Testis (tissue), 3 donors: ENCODE measurements around the gene COX19. TPM values are rescaled to one million over a fixed set of nuclear protein-coding genes. Genes with fewer than 3 reads are reported as not detected.

ENCODE experiments used
- DNase-seq: peaks from one replicate; pipeline ENCODE4 v3.0.0-alpha.2; 2019
- H3K27ac ChIP-seq, 2 donors: fragments of 200-600 bp; sonication (generic); one replicate each; pipeline ENCODE4 v1.5.1; 2019
- H3K27me3 ChIP-seq: fragments of 200-600 bp; sonication (generic); one replicate; pipeline ENCODE4 v1.5.1; 2019
- H3K36me3 ChIP-seq: fragments of 200-600 bp; sonication (generic); one replicate; pipeline ENCODE4 v1.5.1; 2017; ENCODE audit warnings: low read depth; ENCODE audit errors: missing control alignments
- H3K4me1 ChIP-seq: fragments of 200-600 bp; sonication (generic); one replicate; pipeline ENCODE4 v1.5.1; 2019
- H3K4me3 ChIP-seq, 2 donors: fragments of 200-600 bp; sonication (generic); one replicate each; pipeline ENCODE4 v1.5.1; 2017 to 2019
- H3K9me3 ChIP-seq: fragments of 200-600 bp; sonication (generic); one replicate; pipeline ENCODE4 v1.5.1; 2017
- POLR2A ChIP-seq: fragments of 450-650 bp; IDR thresholded peaks from one replicate; pipeline ENCODE4 v1.6.1; 2017; ENCODE audit warnings: antibody characterized with exemption, mild to moderate bottlenecking, moderate library complexity
- WGBS, 2 donors: methylation state at CpG; one replicate each; pipeline ENCODE4 v1.1.5; 2018; 5-methylcytosine and 5-hydroxymethylcytosine counted together
- intact Hi-C: fragments of 100-400 bp; cut with DNase I; formaldehyde crosslinking; loops from one replicate; pipeline ENCODE4 v1.15.1; 2023; ENCODE audit warnings: low total_unique reads
- polyA plus RNA-seq: library from polyadenylated mRNA; stranded (reverse); fragments of 350-450 nt; fragmentation: Illumina TruSeq; extraction: RNeasy Lipid Tissue Mini Kit (QIAGEN cat#74804); gene quantifications from one replicate; pipeline ENCODE4 v1.2.3, GENCODE V29; 2014; ENCODE audit warnings: low read depth, low replicate concordance; ENCODE audit not compliant: insufficient read depth
- total RNA-seq, 2 donors: library from RNA; depleted of rRNA; stranded (reverse); fragments of >200 nt; gene quantifications; one replicate each; pipeline ENCODE4 v1.2.3, GENCODE V29; 2016
- TF ChIP-seq, protein P1 (sequence below), 3 experiments: fragments of 450-650 bp in 2 of 3; fragments of 200-600 bp in 1 of 3; sonication (generic) in 1 of 3; IDR thresholded peaks; one replicate each; pipeline ENCODE4 v1.5.1; 2016 to 2019; ENCODE audit warnings: antibody characterized with exemption in 3 of 3, mild to moderate bottlenecking in 2 of 3, moderate library complexity in 1 of 3

Gene COX19
- total and polyA plus RNA-seq, 3 donors from 2014 or later = 8.8 to 23.5 (median 21.6) TPM

DNA sequence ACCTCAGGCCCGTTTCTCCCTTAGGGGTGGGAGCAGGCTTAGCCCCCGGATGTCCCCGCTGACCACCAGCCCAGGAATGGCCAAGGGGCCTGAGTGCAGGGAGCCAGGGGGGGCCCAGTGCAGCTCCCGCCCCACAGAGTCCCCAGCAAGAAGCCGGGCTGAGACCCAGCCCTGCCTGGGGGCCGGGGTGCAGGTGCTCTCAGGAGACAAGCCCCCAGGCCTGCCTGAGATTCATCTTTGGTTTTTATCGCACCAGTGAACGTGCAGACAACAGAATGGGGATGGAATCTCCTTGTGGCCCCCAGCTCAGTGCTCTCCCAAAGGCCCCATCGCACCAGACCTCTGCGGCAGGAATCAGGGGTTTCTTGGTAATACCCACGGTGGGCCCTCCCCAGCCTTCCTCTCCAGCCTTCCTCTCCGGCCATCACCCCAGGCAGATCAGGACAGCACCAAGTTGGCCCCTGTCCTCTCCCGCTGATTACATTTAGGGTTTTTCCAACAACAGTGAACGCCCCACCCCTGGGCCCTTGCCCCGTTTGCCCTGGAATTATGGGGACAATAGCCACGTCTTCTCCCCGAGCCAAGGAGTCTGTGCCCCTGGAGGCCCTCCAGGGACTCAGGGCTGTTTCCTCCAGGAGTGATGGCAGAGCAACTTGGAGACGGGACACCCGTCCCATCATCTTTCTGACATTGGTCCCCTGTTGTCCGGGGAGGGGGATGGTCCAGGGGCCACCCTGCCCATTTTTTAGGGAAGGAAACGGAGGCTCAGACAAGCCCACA is 43.3 kb downstream of the COX19 start:
- Histone ChIP-seq H3K27ac (no peak overlapping the region), H3K27me3 (no peaks in the 10 kb centered on the region), H3K9me3 (no peaks in the 10 kb centered on the region), H3K4me1 (peaks cover 7% of the 10 kb centered on the region), H3K36me3 (no peaks in the 10 kb centered on the region), H3K4me3 (no peak overlapping the region)
- TF ChIP-seq, protein P1, sequence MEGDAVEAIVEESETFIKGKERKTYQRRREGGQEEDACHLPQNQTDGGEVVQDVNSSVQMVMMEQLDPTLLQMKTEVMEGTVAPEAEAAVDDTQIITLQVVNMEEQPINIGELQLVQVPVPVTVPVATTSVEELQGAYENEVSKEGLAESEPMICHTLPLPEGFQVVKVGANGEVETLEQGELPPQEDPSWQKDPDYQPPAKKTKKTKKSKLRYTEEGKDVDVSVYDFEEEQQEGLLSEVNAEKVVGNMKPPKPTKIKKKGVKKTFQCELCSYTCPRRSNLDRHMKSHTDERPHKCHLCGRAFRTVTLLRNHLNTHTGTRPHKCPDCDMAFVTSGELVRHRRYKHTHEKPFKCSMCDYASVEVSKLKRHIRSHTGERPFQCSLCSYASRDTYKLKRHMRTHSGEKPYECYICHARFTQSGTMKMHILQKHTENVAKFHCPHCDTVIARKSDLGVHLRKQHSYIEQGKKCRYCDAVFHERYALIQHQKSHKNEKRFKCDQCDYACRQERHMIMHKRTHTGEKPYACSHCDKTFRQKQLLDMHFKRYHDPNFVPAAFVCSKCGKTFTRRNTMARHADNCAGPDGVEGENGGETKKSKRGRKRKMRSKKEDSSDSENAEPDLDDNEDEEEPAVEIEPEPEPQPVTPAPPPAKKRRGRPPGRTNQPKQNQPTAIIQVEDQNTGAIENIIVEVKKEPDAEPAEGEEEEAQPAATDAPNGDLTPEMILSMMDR (IDR thresholded peaks at IDR 0.05) = no peak
- TF ChIP-seq POLR2A = no peak
- DNase-seq = no peak
- 90 to 94% methylated on average over 19 to 21 of the region's 21 CpGs for whole genome bisulfite sequencing, 2 donors
- intact Hi-C loops = no loop called here

DNA sequence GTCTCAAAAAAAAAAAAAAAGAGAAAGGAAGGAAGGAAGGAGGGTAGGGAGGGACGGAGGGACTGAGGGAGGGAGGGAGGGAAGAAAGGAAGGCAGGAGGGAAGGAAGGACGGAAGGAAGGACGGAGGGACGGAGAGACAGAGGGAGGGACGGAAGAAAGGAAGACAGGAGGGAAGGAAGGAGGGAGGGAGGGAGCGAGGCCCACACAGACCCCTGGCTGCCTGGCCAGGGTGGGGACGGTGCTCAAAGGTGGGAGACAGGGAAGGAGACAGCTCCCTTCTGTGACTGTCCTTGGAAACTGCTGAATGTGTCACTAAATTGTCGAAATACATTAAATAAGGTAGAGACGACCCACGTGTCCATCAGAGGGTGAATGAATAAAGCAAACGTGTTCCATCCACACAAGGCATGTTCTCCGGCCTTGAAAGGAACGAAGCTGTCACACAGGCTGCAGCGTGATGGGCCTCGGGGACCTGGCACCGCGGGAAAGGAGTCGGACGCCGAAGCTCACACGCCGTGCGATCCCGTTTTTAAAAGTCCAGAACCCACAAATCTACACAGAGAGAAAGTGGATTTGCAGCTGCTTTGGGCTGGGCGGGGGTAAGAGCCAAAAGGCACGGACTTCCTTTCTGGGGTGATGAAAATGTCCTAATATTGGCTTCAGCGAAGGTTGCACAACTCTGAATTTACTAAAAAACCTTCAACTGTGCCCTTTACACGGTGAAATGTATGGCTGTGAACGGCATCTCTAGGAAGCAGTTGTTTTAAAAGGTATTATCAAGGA is 44.2 kb downstream of the COX19 start:
- H3K27ac ChIP-seq = no peak overlapping the region
- H3K4me3 ChIP-seq = no peak overlapping the region
- intact Hi-C loops = no loop called here
- H3K4me1 ChIP-seq = peaks cover 7% of the 10 kb centered on the region
- WGBS, 2 donors = 76 to 80% methylated on average over 29 of the region's 29 CpGs
- H3K36me3 ChIP-seq = no peaks in the 10 kb centered on the region
- TF ChIP-seq POLR2A = no peak
- TF ChIP-seq, protein P1 (IDR thresholded peaks at IDR 0.05) = no peak
- H3K27me3 ChIP-seq = no peaks in the 10 kb centered on the region
- no peaks in the 10 kb centered on the region for H3K9me3 ChIP-seq
- DNase-seq = no peak

DNA sequence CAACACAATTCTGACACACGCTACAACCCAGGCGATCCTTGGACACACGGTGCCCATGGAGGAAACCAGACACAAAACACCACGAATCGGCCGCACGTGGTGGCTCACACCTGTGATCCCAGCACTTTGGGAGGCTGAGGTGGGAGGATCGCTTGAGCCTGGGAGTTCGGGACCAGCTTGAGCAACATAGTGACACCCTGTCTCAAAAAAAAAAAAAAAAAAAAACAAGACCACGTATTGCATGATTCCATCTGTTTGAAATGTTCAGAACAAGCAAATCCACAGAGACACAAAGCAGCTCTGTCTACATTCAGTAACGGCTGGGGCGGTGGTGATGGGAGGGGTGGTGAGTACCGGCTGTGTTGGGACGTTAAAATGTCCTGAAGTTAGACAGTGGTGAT is 46.0 kb downstream of the COX19 start:
- WGBS, 2 donors = 87 to 90% methylated on average over 14 of the region's 14 CpGs
- DNase-seq = no peak
- intact Hi-C loops = no loop called here
- H3K4me1 ChIP-seq = peaks cover 7% of the 10 kb centered on the region
- H3K27me3 ChIP-seq = no peaks in the 10 kb centered on the region
- TF ChIP-seq POLR2A = no peak
- TF ChIP-seq, protein P1 (IDR thresholded peaks at IDR 0.05) = no peak
- no peaks in the 10 kb centered on the region for H3K9me3 ChIP-seq
- H3K36me3 ChIP-seq = no peaks in the 10 kb centered on the region
- H3K27ac ChIP-seq = no peak overlapping the region
- H3K4me3 ChIP-seq = no peak overlapping the region

DNA sequence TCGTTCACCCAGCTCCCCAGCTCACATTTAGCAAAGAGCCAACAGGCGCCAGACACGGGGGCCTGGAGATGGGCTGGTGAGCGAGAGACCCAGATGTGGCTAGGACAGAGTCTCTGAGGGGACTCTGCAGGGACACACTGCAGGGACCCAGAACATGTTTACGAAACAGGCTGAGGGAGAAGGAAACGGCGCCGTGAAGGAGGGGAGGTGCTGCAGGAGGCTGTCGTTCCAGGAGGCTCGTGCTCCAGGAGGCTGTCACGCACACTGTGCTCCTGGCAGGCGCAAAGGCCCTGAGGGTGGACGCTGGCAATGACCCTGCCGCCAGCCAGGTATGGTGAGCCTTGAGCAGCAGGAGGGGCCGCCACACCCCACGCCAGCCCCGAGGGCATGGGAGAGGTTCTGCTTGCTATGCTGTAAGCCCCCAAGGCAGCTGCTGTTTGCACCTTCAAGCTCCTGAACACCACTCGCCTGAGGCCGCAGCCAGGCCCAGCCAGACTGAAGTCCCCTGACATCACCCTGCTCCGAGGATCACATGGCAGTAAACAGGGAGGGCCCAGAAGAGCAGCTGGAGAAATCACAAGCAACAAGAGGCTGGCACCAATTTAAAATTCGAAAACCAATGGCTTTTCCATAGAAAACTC is 48.2 kb downstream of the COX19 start:
- no peak for DNase-seq
- H3K36me3 ChIP-seq = no peaks in the 10 kb centered on the region
- H3K9me3 ChIP-seq = no peaks in the 10 kb centered on the region
- 83 to 87% methylated on average over 20 to 21 of the region's 21 CpGs for WGBS, 2 donors
- no peak overlapping the region for H3K27ac ChIP-seq
- no peaks in the 10 kb centered on the region for H3K27me3 ChIP-seq
- H3K4me1 ChIP-seq = peaks cover 7% of the 10 kb centered on the region
- no peak for TF ChIP-seq POLR2A
- TF ChIP-seq, protein P1 (IDR thresholded peaks at IDR 0.05) = no peak
- no peak overlapping the region for H3K4me3 ChIP-seq
- intact Hi-C loops = no loop called here
